Measurements from ENCODE around the gene MPI.

- TF ChIP-seq SUZ12 (IDR thresholded peaks at IDR 0.05; ENCODE audit: extremely low read depth, insufficient read depth, insufficient read length) (no peak), YY1 (IDR thresholded peaks at IDR 0.05; ENCODE audit: insufficient read depth, insufficient read length) (no peak), ZNF274 (IDR thresholded peaks at IDR 0.05; ENCODE audit: low read depth, low read length) (no peak)
These were observed 38.9 kb downstream of the MPI start for GRCh38 chr15:74928771-74929198.
